Measurements from ENCODE around the gene FRY.

Gene FRY

GRCh38 chr13:32222046-32222676, 190.6 kb downstream of the FRY start:
- no peak for TF ChIP-seq FOXP2 (optimal IDR thresholded peaks at IDR 0.05; ENCODE audit: control extremely low read depth, extremely low read length, insufficient read depth)
- TF ChIP-seq POLR2AphosphoS5 (IDR thresholded peaks at IDR 0.05; ENCODE audit: borderline replicate concordance, low read depth, low read length), result no peak
- Histone ChIP-seq H3K27ac (no peak overlapping the region), H3K4me3 (no peak overlapping the region), H3K9ac (ENCODE audit: insufficient read length) (no peak overlapping the region), H3K36me3 (ENCODE audit: insufficient read depth, low read length) (no peaks in the 10 kb centered on the region), H3K9me3 (ENCODE audit: low read depth, low read length) (no peaks in the 10 kb centered on the region)
- no peak for DNase-seq (ENCODE audit: low read depth, low spot score)

GRCh38 chr13:32224916-32225315, 193.3 kb downstream of the FRY start:
- TF ChIP-seq EZH2 (IDR thresholded peaks at IDR 0.05) (no peak), FOXP2 (optimal IDR thresholded peaks at IDR 0.05; ENCODE audit: control extremely low read depth, extremely low read length, insufficient read depth) (no peak), POLR2AphosphoS5 (IDR thresholded peaks at IDR 0.05; ENCODE audit: borderline replicate concordance, low read depth, low read length) (no peak)
- H3K9me3 ChIP-seq (ENCODE audit: low read depth, low read length), result no peaks in the 10 kb centered on the region
- H3K4me3 ChIP-seq, result no peak overlapping the region
- H3K9ac ChIP-seq (ENCODE audit: insufficient read length), result no peak overlapping the region
- no peaks in the 10 kb centered on the region for H3K36me3 ChIP-seq (ENCODE audit: insufficient read depth, low read length)
- H3K27ac ChIP-seq, result no peak overlapping the region
- DNase-seq (ENCODE audit: low read depth, low spot score), result no peak

- Histone ChIP-seq H3K9ac (ENCODE audit: insufficient read length) (no peak overlapping the region), H3K9me3 (ENCODE audit: low read depth, low read length) (no peaks in the 10 kb centered on the region), H3K27ac (no peak overlapping the region), H3K36me3 (ENCODE audit: insufficient read depth, low read length) (no peaks in the 10 kb centered on the region), H3K4me3 (no peak overlapping the region)
- no peak for DNase-seq (ENCODE audit: low read depth, low spot score)
- no peak for TF ChIP-seq FOXP2 (optimal IDR thresholded peaks at IDR 0.05; ENCODE audit: control extremely low read depth, extremely low read length, insufficient read depth)
- TF ChIP-seq POLR2AphosphoS5 (IDR thresholded peaks at IDR 0.05; ENCODE audit: borderline replicate concordance, low read depth, low read length), result no peak
- no peak for TF ChIP-seq EZH2 (IDR thresholded peaks at IDR 0.05)
These were observed 193.9 kb downstream of the FRY start for GRCh38 chr13:32225481-32225931.

- TF ChIP-seq EZH2 (IDR thresholded peaks at IDR 0.05) (no peak), POLR2AphosphoS5 (IDR thresholded peaks at IDR 0.05; ENCODE audit: borderline replicate concordance, low read depth, low read length) (no peak), FOXP2 (optimal IDR thresholded peaks at IDR 0.05; ENCODE audit: control extremely low read depth, extremely low read length, insufficient read depth) (no peak)
- no peaks in the 10 kb centered on the region for H3K36me3 ChIP-seq (ENCODE audit: insufficient read depth, low read length)
- DNase-seq (ENCODE audit: low read depth, low spot score), result no peak
- H3K27ac ChIP-seq, result no peak overlapping the region
- H3K9ac ChIP-seq (ENCODE audit: insufficient read length), result no peak overlapping the region
- no peaks in the 10 kb centered on the region for H3K9me3 ChIP-seq (ENCODE audit: low read depth, low read length)
- no peak overlapping the region for H3K4me3 ChIP-seq
These were observed 196.9 kb downstream of the FRY start for GRCh38 chr13:32228330-32229041.

GRCh38 chr13:32229443-32229842, 197.9 kb downstream of the FRY start:
- Histone ChIP-seq H3K36me3 (ENCODE audit: insufficient read depth, low read length) (no peaks in the 10 kb centered on the region), H3K9me3 (ENCODE audit: low read depth, low read length) (no peaks in the 10 kb centered on the region), H3K9ac (ENCODE audit: insufficient read length) (no peak overlapping the region), H3K4me3 (no peak overlapping the region), H3K27ac (no peak overlapping the region)
- no peak for DNase-seq (ENCODE audit: low read depth, low spot score)
- TF ChIP-seq EZH2 (IDR thresholded peaks at IDR 0.05) (no peak), POLR2AphosphoS5 (IDR thresholded peaks at IDR 0.05; ENCODE audit: borderline replicate concordance, low read depth, low read length) (no peak), FOXP2 (optimal IDR thresholded peaks at IDR 0.05; ENCODE audit: control extremely low read depth, extremely low read length, insufficient read depth) (no peak)

GRCh38 chr13:32232263-32232662, 200.7 kb downstream of the FRY start:
- no peak overlapping the region for H3K4me3 ChIP-seq
- H3K27ac ChIP-seq, result no peak overlapping the region
- H3K9ac ChIP-seq (ENCODE audit: insufficient read length), result no peak overlapping the region
- H3K9me3 ChIP-seq (ENCODE audit: low read depth, low read length), result no peaks in the 10 kb centered on the region
- DNase-seq (ENCODE audit: low read depth, low spot score), result no peak
- H3K36me3 ChIP-seq (ENCODE audit: insufficient read depth, low read length), result no peaks in the 10 kb centered on the region
- no peak for TF ChIP-seq FOXP2 (optimal IDR thresholded peaks at IDR 0.05; ENCODE audit: control extremely low read depth, extremely low read length, insufficient read depth)
- TF ChIP-seq POLR2AphosphoS5 (IDR thresholded peaks at IDR 0.05; ENCODE audit: borderline replicate concordance, low read depth, low read length), result no peak
- no peak for TF ChIP-seq EZH2 (IDR thresholded peaks at IDR 0.05)

- TF ChIP-seq FOXP2 (optimal IDR thresholded peaks at IDR 0.05; ENCODE audit: control extremely low read depth, extremely low read length, insufficient read depth), result no peak
- no peak for TF ChIP-seq POLR2AphosphoS5 (IDR thresholded peaks at IDR 0.05; ENCODE audit: borderline replicate concordance, low read depth, low read length)
- no peak for TF ChIP-seq EZH2 (IDR thresholded peaks at IDR 0.05)
- no peak overlapping the region for H3K27ac ChIP-seq
- no peaks in the 10 kb centered on the region for H3K36me3 ChIP-seq (ENCODE audit: insufficient read depth, low read length)
- no peak overlapping the region for H3K9ac ChIP-seq (ENCODE audit: insufficient read length)
- no peak for DNase-seq (ENCODE audit: low read depth, low spot score)
- H3K4me3 ChIP-seq, result no peak overlapping the region
- no peaks in the 10 kb centered on the region for H3K9me3 ChIP-seq (ENCODE audit: low read depth, low read length)
These were observed 201.5 kb downstream of the FRY start for GRCh38 chr13:32233062-32233461.

GRCh38 chr13:32234914-32235313, 203.3 kb downstream of the FRY start:
- Histone ChIP-seq H3K9me3 (ENCODE audit: low read depth, low read length) (no peaks in the 10 kb centered on the region), H3K36me3 (ENCODE audit: insufficient read depth, low read length) (no peaks in the 10 kb centered on the region), H3K9ac (ENCODE audit: insufficient read length) (no peak overlapping the region), H3K27ac (no peak overlapping the region), H3K4me3 (no peak overlapping the region)
- no peak for DNase-seq (ENCODE audit: low read depth, low spot score)
- TF ChIP-seq POLR2AphosphoS5 (IDR thresholded peaks at IDR 0.05; ENCODE audit: borderline replicate concordance, low read depth, low read length), result no peak
- TF ChIP-seq EZH2 (IDR thresholded peaks at IDR 0.05), result no peak
- TF ChIP-seq FOXP2 (optimal IDR thresholded peaks at IDR 0.05; ENCODE audit: control extremely low read depth, extremely low read length, insufficient read depth), result no peak
